ENCODE results near the gene MME.
"Not testable (repeated sequence)": the region's sequence is repeated elsewhere in the genome, so short reads cannot be mapped to it uniquely, and the experiment has no call there.

Gene MME

GRCh38 chr3:155131104-155131503 lies 51.0 kb downstream of the MME start:
- Histone ChIP-seq H3K36me3 (no peaks in the 10 kb centered on the region), H3K4me3 (ENCODE audit: low read depth, low read length) (no peak overlapping the region), H3K4me1 (no peaks in the 10 kb centered on the region), H3K27me3 (no peaks in the 10 kb centered on the region), H3K9me3 (no peaks in the 10 kb centered on the region)
- no peak for DNase-seq
- TF ChIP-seq CTCF (IDR thresholded peaks at IDR 0.05; ENCODE audit: low read depth, low read length), result no peak

GRCh38 chr3:155134311-155134710 lies 54.2 kb downstream of the MME start:
- not testable (repeated sequence) for H3K27me3 ChIP-seq; H3K36me3 ChIP-seq; H3K4me1 ChIP-seq; H3K4me3 ChIP-seq (ENCODE audit: low read depth, low read length); DNase-seq; H3K9me3 ChIP-seq

GRCh38 chr3:155135003-155135402 lies 54.9 kb downstream of the MME start:
- no peak for DNase-seq
- no peaks in the 10 kb centered on the region for H3K4me1 ChIP-seq
- H3K9me3 ChIP-seq, result no peaks in the 10 kb centered on the region
- H3K4me3 ChIP-seq (ENCODE audit: low read depth, low read length), result no peak overlapping the region
- no peak for TF ChIP-seq CTCF (IDR thresholded peaks at IDR 0.05; ENCODE audit: low read depth, low read length)
- no peaks in the 10 kb centered on the region for H3K36me3 ChIP-seq
- no peaks in the 10 kb centered on the region for H3K27me3 ChIP-seq

- Histone ChIP-seq H3K4me1 (no peaks in the 10 kb centered on the region), H3K36me3 (no peaks in the 10 kb centered on the region), H3K4me3 (ENCODE audit: low read depth, low read length) (no peak overlapping the region), H3K27me3 (no peaks in the 10 kb centered on the region), H3K9me3 (no peaks in the 10 kb centered on the region)
- DNase-seq, result no peak
- no peak for TF ChIP-seq CTCF (IDR thresholded peaks at IDR 0.05; ENCODE audit: low read depth, low read length)
Observed at GRCh38 chr3:155138677-155139076, 58.6 kb downstream of the MME start.

- no peaks in the 10 kb centered on the region for H3K27me3 ChIP-seq
- H3K4me3 ChIP-seq (ENCODE audit: low read depth, low read length), result no peak overlapping the region
- no peaks in the 10 kb centered on the region for H3K9me3 ChIP-seq
- no peaks in the 10 kb centered on the region for H3K36me3 ChIP-seq
- no peaks in the 10 kb centered on the region for H3K4me1 ChIP-seq
- no peak for DNase-seq
- TF ChIP-seq CTCF (IDR thresholded peaks at IDR 0.05; ENCODE audit: low read depth, low read length), result no peak
Observed at GRCh38 chr3:155147588-155147987, 67.5 kb downstream of the MME start.

- TF ChIP-seq CTCF (IDR thresholded peaks at IDR 0.05; ENCODE audit: low read depth, low read length), result no peak
Observed at GRCh38 chr3:155149494-155149893, 69.4 kb downstream of the MME start.

More at GRCh38 chr3:155149494-155149893, 69.4 kb downstream of the MME start:
- DNase-seq, result no peak
- Histone ChIP-seq H3K9me3 (no peaks in the 10 kb centered on the region), H3K4me1 (no peaks in the 10 kb centered on the region), H3K4me3 (ENCODE audit: low read depth, low read length) (no peak overlapping the region), H3K27me3 (no peaks in the 10 kb centered on the region), H3K36me3 (no peaks in the 10 kb centered on the region)

All from BE2C (cell line).